Activated CD4-positive, alpha-beta T cell treated with anti-CD3 and anti-CD28 coated beads for 36 hours (primary cell): Measurements from ENCODE around the gene ADCY9. TPM values are rescaled to one million over a fixed set of nuclear protein-coding genes. Genes with fewer than 3 reads are reported as not detected.

Source experiments
- ATAC-seq: fragments of 200-7000 bp; cut with Tn5 transposase; one replicate; pipeline ENCODE4 v1.10.0; 2021; ENCODE audit warnings: mild to moderate bottlenecking, moderate library complexity
- CTCF ChIA-PET: fragments of 350-600 bp; sonication (Branson Sonifier 250); formaldehyde crosslinking; loops from one replicate; lab custom pipeline; 2021; ENCODE audit warnings: antibody characterized with exemption; lab: Charles Lee
- POLR2A ChIA-PET: fragments of 350-600 bp; sonication (Branson Sonifier 250); formaldehyde crosslinking; loops from one replicate; lab custom pipeline; 2021; ENCODE audit warnings: antibody characterized with exemption, inconsistent platforms; lab: Charles Lee
- DNase-seq: peaks from one replicate; pipeline ENCODE4 v3.0.0-alpha.2; 2020
- H3K27ac Mint-ChIP-seq: one replicate; pipeline ENCODE4 v1.8.0; 2021; ENCODE audit warnings: mixed read lengths
- H3K27me3 Mint-ChIP-seq: one replicate; pipeline ENCODE4 v1.8.0; 2021; ENCODE audit warnings: mixed read lengths
- H3K36me3 Mint-ChIP-seq: one replicate; pipeline ENCODE4 v1.8.0; 2021; ENCODE audit warnings: low read depth, mixed read lengths
- H3K4me1 Mint-ChIP-seq: one replicate; pipeline ENCODE4 v1.8.0; 2021; ENCODE audit warnings: mixed read lengths
- H3K4me3 Mint-ChIP-seq: one replicate; pipeline ENCODE4 v1.8.0; 2021; ENCODE audit warnings: mild to moderate bottlenecking, moderate library complexity, mixed read lengths
- H3K9me3 Mint-ChIP-seq: one replicate; pipeline ENCODE4 v1.8.0; 2021; ENCODE audit warnings: low read depth, mixed read lengths
- intact Hi-C, 2 experiments: fragments of 100-400 bp; cut with DNase I in 1 of 2; cut with micrococcal nuclease in 1 of 2; formaldehyde crosslinking; loops; one replicate each; pipeline versions ENCODE4 v1.14.2 to v1.15.1; 2022 to 2024; cut with DNase I, micrococcal nuclease
- total RNA-seq, 2 experiments: library from RNA; stranded (reverse); gene quantifications; one replicate each; pipeline ENCODE4 v1.2.3, GENCODE V29; 2021

ADCY9 gene
- total RNA-seq, 2 experiments from 2014 or later = 5.3 to 6.2 TPM

DNA sequence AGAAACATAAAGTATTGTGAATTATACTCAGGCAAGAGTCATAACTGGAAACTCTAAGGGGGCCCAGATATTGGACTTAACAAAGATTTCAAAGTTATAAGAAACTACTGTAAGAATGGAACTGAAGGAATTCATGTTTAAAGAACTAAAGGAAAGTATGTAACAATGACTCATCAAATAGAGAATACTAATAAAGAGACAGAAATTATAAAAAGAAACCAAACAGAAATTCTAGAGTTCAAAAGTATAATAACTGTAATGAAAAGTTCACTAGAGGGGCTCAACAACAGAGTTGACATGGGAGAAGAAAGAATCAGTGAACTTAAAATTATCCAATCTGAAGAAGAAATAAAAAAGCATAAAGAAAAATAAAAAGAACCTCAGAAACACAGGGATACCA, 55.4 kb downstream of the ADCY9 start:
- DNase-seq = no peak

GRCh38 chr16:4060009-4060408, 56.2 kb downstream of the ADCY9 start:
- ChIA-PET CTCF (no interaction called here), POLR2A (no interaction called here)
- ATAC-seq = no peak
- Mint-ChIP-seq H3K9me3 (peaks cover 35% of the 10 kb centered on the region), H3K27ac (no peak overlapping the region), H3K4me3 (no peak overlapping the region), H3K27me3 (no peaks in the 10 kb centered on the region), H3K36me3 (peaks cover 21% of the 10 kb centered on the region), H3K4me1 (peaks cover 25% of the 10 kb centered on the region)
- DNase-seq = no peak
- intact Hi-C loops = loop anchor here in 1 of 2 experiments (10.0 kb wide), 1 partner anchor 55 kb away; the partner anchor contains the start of gene ADCY9

More for the DNA sequence above, 55.4 kb downstream of the ADCY9 start:
- CTCF ChIA-PET = interaction anchor here (0.6 to 1.3 kb wide), 3 partner anchors 9 to 201 kb away, joined by 3 to 5 read pairs (median 4); no protein-coding TSS in a partner anchor
- H3K27ac Mint-ChIP-seq = no peak overlapping the region
- no peak overlapping the region for H3K4me3 Mint-ChIP-seq
- peaks cover 35% of the 10 kb centered on the region for H3K9me3 Mint-ChIP-seq
- intact Hi-C loops = loop anchor here in 1 of 2 experiments (10.0 kb wide), 1 partner anchor 54 kb away; the partner anchor contains the start of gene ADCY9
- H3K27me3 Mint-ChIP-seq = no peaks in the 10 kb centered on the region
- peaks cover 28% of the 10 kb centered on the region for H3K4me1 Mint-ChIP-seq
- ATAC-seq = no peak
- POLR2A ChIA-PET = no interaction called here
- peaks cover 21% of the 10 kb centered on the region for H3K36me3 Mint-ChIP-seq

GRCh38 chr16:4058386-4058785, 57.9 kb downstream of the ADCY9 start:
- H3K4me3 Mint-ChIP-seq = no peak overlapping the region
- no peak overlapping the region for H3K27ac Mint-ChIP-seq
- CTCF ChIA-PET = interaction anchor here (0.7 to 0.8 kb wide), 2 partner anchors 159 to 254 kb away, joined by 3 read pairs; no protein-coding TSS in a partner anchor
- no peaks in the 10 kb centered on the region for H3K27me3 Mint-ChIP-seq
- DNase-seq (no peak), ATAC-seq (no peak)
- peaks cover 21% of the 10 kb centered on the region for H3K36me3 Mint-ChIP-seq
- peaks cover 29% of the 10 kb centered on the region for H3K9me3 Mint-ChIP-seq
- POLR2A ChIA-PET = no interaction called here
- H3K4me1 Mint-ChIP-seq = peaks cover 23% of the 10 kb centered on the region
- intact Hi-C loops = no loop called here

GRCh38 chr16:4057439-4057877, 58.8 kb downstream of the ADCY9 start:
- Mint-ChIP-seq H3K4me3 (no peak overlapping the region), H3K27me3 (no peaks in the 10 kb centered on the region)

GRCh38 chr16:4056161-4057105, 59.8 kb downstream of the ADCY9 start:
- Mint-ChIP-seq H3K9me3 (peaks cover 17% of the 10 kb centered on the region), H3K36me3 (peaks cover 10% of the 10 kb centered on the region), H3K27ac (no peak overlapping the region), H3K4me3 (no peak overlapping the region), H3K27me3 (no peaks in the 10 kb centered on the region), H3K4me1 (peaks cover 24% of the 10 kb centered on the region)
- intact Hi-C loops = no loop called here
- DNase-seq (no peak), ATAC-seq (no peak)
- CTCF ChIA-PET = interaction anchor here (0.7 kb wide), 1 partner anchor 477 kb away, joined by 3 read pairs; no protein-coding TSS in a partner anchor
- POLR2A ChIA-PET = no interaction called here

More at GRCh38 chr16:4057439-4057877, 58.8 kb downstream of the ADCY9 start:
- H3K36me3 Mint-ChIP-seq = peaks cover 18% of the 10 kb centered on the region
- POLR2A ChIA-PET = no interaction called here
- DNase-seq = no peak
- ATAC-seq = no peak
- H3K27ac Mint-ChIP-seq = no peak overlapping the region
- CTCF ChIA-PET = interaction anchor here (0.6 kb wide), 1 partner anchor 16 kb away, joined by 3 read pairs; no protein-coding TSS in a partner anchor
- peaks cover 25% of the 10 kb centered on the region for H3K9me3 Mint-ChIP-seq
- intact Hi-C loops = no loop called here
- H3K4me1 Mint-ChIP-seq = peaks cover 25% of the 10 kb centered on the region

DNA sequence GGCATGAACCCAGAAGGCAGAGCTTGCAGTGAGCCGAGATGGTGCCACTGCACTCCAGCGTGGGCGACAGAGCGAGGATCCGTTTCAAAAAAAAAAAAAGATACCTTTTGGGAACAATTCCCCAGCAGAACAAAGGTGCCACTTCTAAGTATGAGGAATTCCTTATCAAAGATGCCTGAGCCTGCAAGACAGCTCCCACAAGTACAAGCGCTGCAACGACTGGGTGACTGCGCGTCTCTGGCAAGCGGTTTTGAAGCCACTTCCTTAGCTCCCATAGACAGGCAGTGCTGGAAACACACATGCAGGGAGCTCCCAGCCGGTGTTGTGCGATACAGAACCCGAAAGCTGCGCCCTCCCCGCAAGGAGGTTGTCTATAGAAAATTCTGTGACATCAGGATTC, 60.5 kb downstream of the ADCY9 start:
- intact Hi-C loops = no loop called here
- Mint-ChIP-seq H3K36me3 (peaks cover 3% of the 10 kb centered on the region), H3K4me1 (peaks cover 18% of the 10 kb centered on the region), H3K27ac (no peak overlapping the region), H3K9me3 (peaks cover 12% of the 10 kb centered on the region), H3K4me3 (no peak overlapping the region), H3K27me3 (no peaks in the 10 kb centered on the region)
- no peak for DNase-seq
- ATAC-seq = no peak
- POLR2A ChIA-PET = no interaction called here
- CTCF ChIA-PET = interaction anchor here (0.6 to 0.7 kb wide), 2 partner anchors 294 to 477 kb away, joined by 3 read pairs; no protein-coding TSS in a partner anchor

DNA sequence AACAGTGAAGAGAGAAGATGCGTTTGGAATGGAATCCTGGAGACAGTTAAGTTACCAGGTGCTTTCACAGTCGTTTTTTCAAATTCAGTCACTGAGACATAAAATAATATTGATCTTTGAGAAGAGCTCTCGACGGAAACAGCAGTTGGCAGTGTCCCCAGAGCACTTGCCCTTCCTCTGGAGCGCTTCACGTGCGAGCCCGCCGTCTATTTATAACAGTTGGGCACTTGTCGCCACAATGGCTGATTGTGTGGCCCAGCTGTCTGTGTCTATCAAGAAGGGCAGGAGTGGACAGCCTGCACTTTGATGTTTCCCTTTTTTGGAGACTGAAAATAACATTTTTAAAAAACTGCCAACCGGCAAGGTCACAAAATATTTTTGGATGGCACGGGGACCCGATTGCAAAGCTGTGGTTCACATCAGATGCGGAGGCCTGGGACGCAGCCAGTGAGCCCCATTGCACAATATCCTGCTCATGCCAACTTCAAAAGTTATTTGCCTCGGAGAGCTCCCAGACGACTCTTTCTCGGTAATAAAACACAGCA, 62.9 kb downstream of the ADCY9 start:
- ATAC-seq = no peak
- Mint-ChIP-seq H3K4me1 (peaks cover 5% of the 10 kb centered on the region), H3K27me3 (no peaks in the 10 kb centered on the region), H3K27ac (no peak overlapping the region), H3K9me3 (no peaks in the 10 kb centered on the region), H3K36me3 (no peaks in the 10 kb centered on the region), H3K4me3 (no peak overlapping the region)
- no peak for DNase-seq
- CTCF ChIA-PET = interaction anchor here (0.5 to 1.2 kb wide), 2 partner anchors 11 to 114 kb away, joined by 3 read pairs; no protein-coding TSS in a partner anchor
- intact Hi-C loops = no loop called here
- POLR2A ChIA-PET = interaction anchor here (0.7 kb wide), 1 partner anchor 11 kb away, joined by 3 read pairs; no protein-coding TSS in a partner anchor

GRCh38 chr16:4052801-4053293, 63.4 kb downstream of the ADCY9 start:
- intact Hi-C loops = no loop called here
- ATAC-seq (no peak), DNase-seq (no peak)
- H3K36me3 Mint-ChIP-seq = no peaks in the 10 kb centered on the region
- POLR2A ChIA-PET = no interaction called here
- H3K4me1 Mint-ChIP-seq = peaks cover 5% of the 10 kb centered on the region
- no peak overlapping the region for H3K4me3 Mint-ChIP-seq
- CTCF ChIA-PET = interaction anchor here (0.5 kb wide), 1 partner anchor 113 kb away, joined by 3 read pairs; no protein-coding TSS in a partner anchor
- no peaks in the 10 kb centered on the region for H3K27me3 Mint-ChIP-seq
- H3K27ac Mint-ChIP-seq = no peak overlapping the region
- H3K9me3 Mint-ChIP-seq = no peaks in the 10 kb centered on the region

- peaks cover 5% of the 10 kb centered on the region for H3K4me1 Mint-ChIP-seq
- ChIA-PET CTCF (no interaction called here), POLR2A (no interaction called here)
- H3K27ac Mint-ChIP-seq = no peak overlapping the region
- DNase-seq (no peak), ATAC-seq (no peak)
- H3K27me3 Mint-ChIP-seq = no peaks in the 10 kb centered on the region
- intact Hi-C loops = no loop called here
- H3K36me3 Mint-ChIP-seq = no peaks in the 10 kb centered on the region
- H3K4me3 Mint-ChIP-seq = no peak overlapping the region
- no peaks in the 10 kb centered on the region for H3K9me3 Mint-ChIP-seq
Observed at GRCh38 chr16:4052096-4052495, 64.1 kb downstream of the ADCY9 start.

DNA sequence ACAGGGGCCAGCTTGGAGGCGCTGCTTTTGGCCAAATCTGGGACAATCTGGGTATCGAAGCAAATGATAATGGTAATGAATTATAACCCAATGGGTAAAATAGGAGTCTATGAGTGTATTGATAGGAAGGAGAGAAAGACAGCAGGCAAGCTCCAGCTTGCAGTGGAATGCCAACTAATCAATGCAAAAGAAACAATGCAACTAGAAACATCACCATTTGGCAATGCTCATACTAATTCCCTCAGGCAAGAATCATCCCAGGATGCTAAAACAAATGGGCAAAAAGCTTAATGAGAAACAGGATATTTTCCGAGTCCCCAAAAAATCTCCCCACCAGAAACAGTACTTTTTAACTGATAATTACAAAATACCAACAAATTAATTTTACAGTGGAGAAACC, 64.7 kb downstream of the ADCY9 start:
- Mint-ChIP-seq H3K9me3 (no peaks in the 10 kb centered on the region), H3K27ac (no peak overlapping the region), H3K4me1 (peaks cover 5% of the 10 kb centered on the region), H3K4me3 (no peak overlapping the region), H3K27me3 (no peaks in the 10 kb centered on the region), H3K36me3 (no peaks in the 10 kb centered on the region)
- ATAC-seq (no peak), DNase-seq (no peak)
- ChIA-PET POLR2A (no interaction called here), CTCF (interaction anchor here (0.6 kb wide), 1 partner anchor 10 kb away, joined by 3 read pairs; no protein-coding TSS in a partner anchor)
- intact Hi-C loops = no loop called here

DNA sequence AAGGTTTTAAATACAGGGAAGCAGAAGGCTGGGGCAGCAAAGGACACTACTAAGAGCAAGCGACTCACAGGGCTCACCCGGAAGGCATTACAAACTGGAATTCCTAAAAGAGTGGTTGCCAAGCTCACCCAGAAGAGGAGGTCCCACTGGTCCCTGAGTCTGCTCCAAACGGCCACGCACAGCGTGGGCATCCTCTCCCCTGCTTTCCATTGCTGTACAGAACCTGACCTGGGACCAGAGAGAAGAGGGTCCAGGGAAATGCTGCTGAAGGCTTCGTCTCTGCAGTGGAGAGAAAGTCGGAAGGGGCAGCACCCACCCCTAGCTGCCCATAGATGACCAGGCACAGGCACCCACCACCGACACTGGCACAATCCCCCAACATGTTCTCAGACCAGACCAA, 67.2 kb downstream of the ADCY9 start:
- peaks cover 2% of the 10 kb centered on the region for H3K4me1 Mint-ChIP-seq
- H3K27me3 Mint-ChIP-seq = peaks cover 2% of the 10 kb centered on the region
- H3K36me3 Mint-ChIP-seq = no peaks in the 10 kb centered on the region
- H3K27ac Mint-ChIP-seq = no peak overlapping the region
- no peak for ATAC-seq
- POLR2A ChIA-PET = no interaction called here
- no peak for DNase-seq
- no peak overlapping the region for H3K4me3 Mint-ChIP-seq
- intact Hi-C loops = no loop called here
- H3K9me3 Mint-ChIP-seq = no peaks in the 10 kb centered on the region
- CTCF ChIA-PET = no interaction called here
